ENCODE measurements around the gene FIG4. TPM values are rescaled to one million over a fixed set of nuclear protein-coding genes. Genes with fewer than 3 reads are reported as not detected.
"Not testable (repeated sequence)": the region's sequence is repeated elsewhere in the genome, so short reads cannot be mapped to it uniquely, and the experiment has no call there.

The FIG4 gene
- total RNA-seq, 1 experiment from 2014 or later, result 11.7 TPM

- no peak for DNase-seq (ENCODE audit: low read depth)
These were observed 162.9 kb downstream of the FIG4 start for GRCh38 chr6:109853951-109854350.

GRCh38 chr6:109854541-109855308 lies 163.6 kb downstream of the FIG4 start:
- no peak for DNase-seq (ENCODE audit: low read depth)

- DNase-seq (ENCODE audit: low read depth), result not testable (repeated sequence)
These were observed 164.5 kb downstream of the FIG4 start for GRCh38 chr6:109855476-109856040.

GRCh38 chr6:109861946-109862345 lies 170.8 kb downstream of the FIG4 start:
- no peak for DNase-seq (ENCODE audit: low read depth)

- DNase-seq (ENCODE audit: low read depth), result no peak
These were observed 173.0 kb downstream of the FIG4 start for GRCh38 chr6:109864050-109864449.

- DNase-seq (ENCODE audit: low read depth), result no peak
These were observed 174.9 kb downstream of the FIG4 start for GRCh38 chr6:109865968-109866367.

- DNase-seq (ENCODE audit: low read depth), result peak; percentile 6
These were observed 176.2 kb downstream of the FIG4 start for GRCh38 chr6:109867009-109867969.

- no peak for DNase-seq (ENCODE audit: low read depth)
These were observed 176.9 kb downstream of the FIG4 start for GRCh38 chr6:109867970-109868358.

- not testable (repeated sequence) for DNase-seq (ENCODE audit: low read depth)
These were observed 178.4 kb downstream of the FIG4 start for GRCh38 chr6:109869398-109870088.

GRCh38 chr6:109870089-109870410 lies 179.0 kb downstream of the FIG4 start:
- no peak for DNase-seq (ENCODE audit: low read depth)

GRCh38 chr6:109872549-109872948 lies 181.5 kb downstream of the FIG4 start:
- no peak for DNase-seq (ENCODE audit: low read depth)

- no peak for DNase-seq (ENCODE audit: low read depth)
These were observed 182.0 kb downstream of the FIG4 start for GRCh38 chr6:109872968-109873545.

- DNase-seq (ENCODE audit: low read depth), result no peak
These were observed 183.0 kb downstream of the FIG4 start for GRCh38 chr6:109874086-109874485.

GRCh38 chr6:109874621-109875020 lies 183.5 kb downstream of the FIG4 start:
- DNase-seq (ENCODE audit: low read depth), result no peak

Other genes starting within 250 kb of the FIG4 start
- gene MICAL1, start 235.5 kb upstream of the FIG4 start, total RNA-seq (2014; rRNA removed; shearing (Covaris generic)), result 19.9 and 22.3 TPM in 2 replicates
- 7.9 and 8.4 TPM in 2 replicates for gene ZBTB24, start 208.1 kb upstream of the FIG4 start, total RNA-seq (2014; rRNA removed; shearing (Covaris generic))
- 5.6 and 10.1 TPM in 2 replicates for gene AK9, start 94 bp upstream of the FIG4 start, total RNA-seq (2014; rRNA removed; shearing (Covaris generic))

Measured in RPMI7951 (cell line).